AG09309 (cell line): ENCODE results near the gene KRTAP16-1.
A peak's percentile ranks its signal among the peaks of the same experiment; 100 is the strongest.

ENCODE experiments used
- DNase-seq: peaks from one replicate; pipeline ENCODE4 v3.0.0-alpha.2; 2010; ENCODE audit warnings: low read depth
- H3K4me3 ChIP-seq: 2 replicates; pipeline ENCODE4 v1.5.1; 2011; ENCODE audit warnings: mild to moderate bottlenecking, low read depth, low read length, moderate library complexity; ENCODE audit not compliant: control insufficient read depth
- CTCF ChIP-seq: IDR thresholded peaks from 2 replicates; pipeline ENCODE4 v1.5.1; 2011; ENCODE audit warnings: mild to moderate bottlenecking, low read depth, low read length, inconsistent platforms; ENCODE audit not compliant: insufficient read depth, control insufficient read depth; ENCODE audit errors: missing control alignments

KRTAP16-1 gene

GRCh38 chr17:41329279-41329948 lies 20.3 kb upstream of the KRTAP16-1 start:
- DNase-seq: peak; percentile 29
- peak; percentile 97 for TF ChIP-seq CTCF
- H3K4me3 ChIP-seq: no peak overlapping the region

GRCh38 chr17:41328207-41328606 lies 19.1 kb upstream of the KRTAP16-1 start:
- DNase-seq: no peak
- no peak for TF ChIP-seq CTCF
- H3K4me3 ChIP-seq: no peak overlapping the region

GRCh38 chr17:41327411-41328120 lies 18.5 kb upstream of the KRTAP16-1 start:
- no peak overlapping the region for H3K4me3 ChIP-seq
- DNase-seq: no peak
- no peak for TF ChIP-seq CTCF

GRCh38 chr17:41326173-41327145 lies 17.4 kb upstream of the KRTAP16-1 start:
- H3K4me3 ChIP-seq: no peak overlapping the region
- DNase-seq: no peak
- no peak for TF ChIP-seq CTCF

GRCh38 chr17:41325611-41326010 lies 16.5 kb upstream of the KRTAP16-1 start:
- DNase-seq: no peak
- TF ChIP-seq CTCF: no peak
- H3K4me3 ChIP-seq: no peak overlapping the region

- TF ChIP-seq CTCF: no peak
- no peak for DNase-seq
- no peak overlapping the region for H3K4me3 ChIP-seq
These were observed 16.0 kb upstream of the KRTAP16-1 start for GRCh38 chr17:41325126-41325525.
